Renal cortical epithelial cell (primary cell): Measurements from ENCODE around the gene PSTK. TPM values are rescaled to one million over a fixed set of nuclear protein-coding genes. Genes with fewer than 3 reads are reported as not detected.
A peak's percentile ranks its signal among the peaks of the same experiment; 100 is the strongest.

Source experiments
- DNase-seq: peaks from one replicate; pipeline ENCODE4 v3.0.0-alpha.2; 2011; ENCODE audit warnings: low read depth
- total RNA-seq: library from RNA; depleted of rRNA; stranded (reverse); fragments of >200 nt; gene quantifications from 2 replicates; pipeline ENCODE4 v1.2.3, GENCODE V29; 2014

PSTK gene
- total RNA-seq, 1 donor from 2014 or later, result 6.4 TPM

DNA sequence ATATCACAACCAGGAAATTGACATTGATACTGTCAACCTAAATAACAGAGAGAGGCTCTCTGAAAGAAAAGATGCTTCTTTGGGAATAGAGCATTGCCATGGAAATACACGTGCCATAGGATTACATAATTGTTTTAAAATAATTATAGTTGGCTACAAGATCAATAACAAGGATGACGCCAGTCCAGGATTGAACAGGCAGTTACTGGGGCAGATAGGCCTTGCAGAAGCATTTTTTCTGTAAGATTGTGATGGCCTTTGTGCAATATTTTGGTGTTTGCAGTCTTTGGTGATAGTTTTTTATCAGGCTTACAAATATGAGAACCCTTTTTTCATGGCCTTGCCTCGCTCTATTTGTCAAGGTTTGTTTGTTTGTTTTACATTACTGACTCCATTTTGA, 39.1 kb downstream of the PSTK start:
- DNase-seq, result no peak

DNA sequence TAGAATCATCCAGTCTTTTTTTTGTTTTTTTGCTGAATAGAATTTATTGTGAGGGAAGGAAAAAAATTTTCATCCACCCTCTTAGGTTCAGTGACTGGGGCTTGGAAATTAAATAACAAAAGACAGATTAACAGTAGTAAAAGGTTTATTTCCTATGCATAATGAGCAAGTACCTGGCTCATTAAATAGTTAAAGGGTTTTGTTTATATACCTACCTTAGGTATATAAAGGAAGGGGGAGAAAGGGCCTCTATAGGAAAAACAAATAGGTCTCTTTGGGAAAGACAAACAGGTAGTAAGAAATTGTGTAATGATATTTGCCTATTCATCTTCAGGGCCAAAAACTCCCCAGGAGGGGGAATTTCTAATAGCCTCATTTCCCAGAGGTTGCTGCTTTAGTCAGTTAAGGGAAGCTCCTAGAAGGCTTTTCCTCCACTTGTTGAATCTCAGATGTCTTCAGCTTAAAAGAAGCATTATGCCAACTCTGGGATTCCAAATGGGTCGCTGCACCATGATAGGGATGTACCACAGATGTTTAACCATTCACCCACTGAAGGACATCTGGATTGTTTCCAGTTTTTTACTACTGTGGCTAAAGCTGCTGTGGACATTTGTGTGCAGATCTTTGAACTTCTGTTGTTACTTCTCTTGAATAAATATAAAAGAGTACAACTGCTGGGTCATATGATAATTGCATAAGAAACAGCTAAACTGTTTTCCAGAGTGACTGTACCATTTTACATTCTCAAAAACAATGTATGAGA, 39.9 kb downstream of the PSTK start:
- DNase-seq, result peak; percentile 49

DNA sequence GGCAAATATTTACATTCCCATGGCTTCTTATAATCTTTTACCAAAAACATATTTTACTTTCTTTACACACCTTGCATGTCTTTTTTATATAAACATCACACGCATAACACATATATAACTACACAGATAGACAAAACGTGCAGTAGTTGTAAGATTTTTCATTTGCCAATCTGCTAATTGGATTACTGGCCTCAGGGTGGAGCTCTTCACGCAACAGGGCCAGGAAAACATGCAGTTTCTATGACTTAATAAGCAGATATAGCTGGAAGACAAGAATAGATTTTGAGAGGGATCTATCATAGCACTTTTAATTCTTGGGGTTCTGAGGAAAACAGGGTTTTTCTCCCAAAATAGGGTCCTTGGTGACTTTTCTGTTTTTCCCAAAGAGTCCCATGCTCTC, 41.3 kb downstream of the PSTK start:
- DNase-seq, result peak; percentile 23

DNA sequence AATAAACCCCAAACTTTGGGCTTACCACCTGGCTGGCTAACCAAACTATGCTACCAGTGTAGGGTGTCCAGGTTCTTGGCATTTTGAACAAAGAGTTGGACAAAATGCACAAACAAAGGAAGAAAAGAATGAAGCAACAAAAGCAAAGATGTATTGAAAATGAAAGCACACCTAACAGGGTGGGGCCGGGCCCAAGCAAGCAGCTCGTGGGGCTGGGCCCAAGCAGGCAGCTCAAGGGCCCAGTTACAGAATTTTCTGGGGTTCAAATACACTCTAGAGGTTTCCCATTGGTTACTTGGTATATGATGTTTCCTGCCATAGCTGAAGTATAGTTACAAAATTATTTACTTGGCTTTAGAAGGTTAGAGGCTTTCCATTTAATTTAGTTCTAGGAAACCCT, 44.3 kb downstream of the PSTK start:
- no peak for DNase-seq

DNA sequence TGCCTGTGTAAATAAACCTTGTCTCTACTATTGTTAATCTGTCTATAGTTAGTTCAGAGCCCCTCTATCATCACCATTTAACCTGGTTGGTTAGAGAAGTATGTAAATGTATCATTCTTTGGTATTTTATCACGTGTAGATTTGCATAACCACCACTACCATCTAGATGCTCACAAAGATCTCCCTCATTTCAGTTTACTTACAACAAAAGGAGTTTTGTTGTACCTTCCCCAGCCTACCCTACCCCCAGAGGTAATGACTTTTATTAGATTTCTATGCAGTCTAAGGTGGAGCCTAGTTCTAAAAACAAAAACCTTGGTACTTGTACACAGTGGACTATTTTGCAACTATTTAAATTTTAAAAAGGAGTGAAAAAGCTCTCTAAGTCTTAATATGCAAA, 46.1 kb downstream of the PSTK start:
- DNase-seq, result no peak

DNA sequence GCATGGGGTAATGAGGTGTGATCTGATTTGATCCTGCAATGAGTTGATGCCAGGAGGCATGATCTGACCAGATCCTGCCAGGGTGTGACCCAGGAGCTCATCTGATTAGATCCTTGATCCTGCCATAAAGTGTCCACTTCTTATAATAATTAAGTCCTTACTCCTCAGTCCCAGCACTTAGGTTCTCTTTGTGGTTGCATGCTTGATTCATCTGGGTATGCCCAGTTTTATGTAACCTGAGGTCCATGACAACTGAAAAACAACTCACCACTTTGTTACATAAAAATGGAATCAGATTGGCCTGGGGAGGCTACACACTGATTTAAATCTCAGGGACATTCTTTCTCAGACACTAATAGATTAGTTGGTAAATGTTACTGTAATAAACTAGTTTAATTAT, 47.7 kb downstream of the PSTK start:
- DNase-seq, result peak; percentile 96

DNA sequence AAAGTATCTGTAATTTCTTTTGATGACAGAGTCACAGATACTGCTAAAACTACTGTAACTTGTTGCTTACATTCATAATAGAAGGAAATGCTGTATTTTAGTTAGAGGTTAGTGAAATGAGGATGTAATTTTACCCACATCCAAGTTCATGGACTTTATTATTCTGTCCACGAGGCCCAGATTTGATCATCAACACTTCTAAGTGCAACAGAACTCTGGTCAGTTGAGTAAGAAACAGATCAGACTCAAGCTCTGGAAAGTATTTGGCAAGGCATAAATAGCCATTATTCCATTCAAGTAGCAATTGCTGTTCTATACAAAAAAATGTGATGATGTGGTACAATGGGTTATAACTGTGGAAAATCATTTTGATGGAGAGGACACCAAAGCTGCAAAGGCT, 50.9 kb downstream of the PSTK start:
- peak; percentile 37 for DNase-seq

DNA sequence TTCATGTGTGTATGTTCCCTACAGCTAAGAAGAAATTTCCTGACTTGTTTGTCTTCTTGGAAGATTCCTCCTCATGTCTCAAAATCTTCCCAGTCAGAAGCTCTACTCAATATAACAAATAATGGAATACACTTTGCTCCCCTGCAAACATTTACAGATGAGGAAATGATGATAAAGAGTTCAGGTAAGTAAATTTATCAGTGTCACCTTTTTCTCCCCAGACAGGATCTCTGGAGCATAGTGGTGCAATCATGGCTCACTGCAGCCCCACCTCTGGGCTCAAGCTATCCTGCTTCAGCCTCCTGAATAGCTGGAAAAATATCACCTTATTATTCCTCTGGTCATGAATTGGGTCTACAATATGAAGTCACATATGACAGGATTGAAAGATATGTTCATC, 54.1 kb downstream of the PSTK start:
- no peak for DNase-seq

DNA sequence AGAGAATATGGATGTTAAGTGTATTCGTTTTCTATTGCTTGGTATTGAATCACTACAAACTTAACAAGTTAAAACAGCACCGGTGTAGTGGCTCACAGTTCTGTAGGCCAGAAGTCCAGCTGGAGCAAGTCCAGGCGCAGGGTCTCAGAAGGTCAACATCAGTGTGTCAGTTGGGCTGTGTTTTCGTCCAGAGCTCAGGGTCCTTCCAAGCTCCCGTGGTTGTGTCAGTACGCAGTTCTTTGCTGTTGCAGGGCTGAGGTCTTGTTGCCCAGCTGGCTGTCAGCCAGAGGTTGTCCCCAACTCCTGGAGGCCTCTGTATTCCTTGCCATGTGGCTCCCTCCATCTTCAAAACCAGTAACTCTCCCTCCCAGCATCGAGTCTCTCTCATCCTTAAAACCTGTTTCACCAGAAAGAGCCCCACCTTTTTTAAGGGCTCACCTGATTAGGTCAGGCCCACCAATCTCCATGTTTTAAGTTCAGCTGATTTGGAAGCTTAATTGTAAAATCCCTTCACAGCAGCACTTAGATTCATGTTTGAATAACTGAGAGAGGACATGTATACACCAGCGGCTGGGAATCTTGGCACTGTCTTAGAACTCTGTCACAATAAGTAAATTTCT, 55.4 kb downstream of the PSTK start:
- DNase-seq, result no peak

DNA sequence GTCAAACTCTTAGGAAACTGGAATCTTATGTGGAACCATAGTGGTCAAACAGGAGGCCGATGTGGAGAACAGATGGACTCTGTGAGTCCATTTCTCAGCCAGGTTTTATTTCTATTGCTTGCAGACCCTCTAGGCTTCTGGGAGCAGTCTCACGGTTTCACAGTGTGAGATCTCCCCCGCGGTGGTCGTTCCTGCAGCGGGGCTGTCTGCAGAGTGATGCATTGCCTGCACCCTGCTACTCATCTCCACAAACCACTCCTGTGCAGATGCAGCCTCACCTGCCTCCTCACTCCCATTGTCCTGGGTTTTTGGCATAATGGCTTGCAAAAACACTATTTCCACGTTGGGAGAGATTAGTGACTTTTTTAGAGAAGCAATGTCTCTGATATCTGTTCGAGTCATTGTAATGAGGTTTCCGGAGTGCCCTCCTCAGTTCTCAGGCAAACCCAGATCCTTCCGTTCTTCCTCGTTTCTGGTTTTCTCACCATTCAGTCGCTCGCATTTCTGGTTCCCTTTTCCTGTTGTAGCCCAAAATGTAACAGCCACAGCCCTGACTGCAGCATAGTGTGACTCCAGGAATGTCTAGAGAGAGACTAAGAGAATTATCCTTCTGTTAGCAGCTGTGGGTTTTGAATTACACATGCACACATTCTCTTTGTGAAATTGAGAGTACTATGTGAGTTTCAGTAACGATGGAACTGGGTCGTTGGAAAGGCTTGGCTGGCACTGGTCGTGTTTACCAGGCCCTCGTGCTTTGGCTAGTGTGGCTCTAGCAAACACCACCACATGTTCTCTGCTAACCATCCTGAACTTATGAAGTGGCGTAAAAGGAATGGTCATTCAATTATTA, 58.8 kb downstream of the PSTK start:
- DNase-seq, result peak; percentile 81

DNA sequence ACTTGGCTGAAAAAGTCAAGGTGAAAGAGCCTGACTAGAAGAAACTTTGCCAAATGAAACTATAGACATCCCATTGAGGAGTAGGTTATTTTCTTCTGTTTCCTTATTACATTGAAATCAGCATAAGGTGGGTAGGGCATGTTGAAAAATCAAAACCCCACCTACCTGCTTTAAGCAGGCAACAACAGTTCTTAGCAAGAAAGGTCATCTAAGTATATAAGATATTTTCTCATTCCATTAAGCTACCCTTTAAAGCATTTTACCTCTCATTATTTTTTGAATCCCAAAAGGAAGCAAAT, 59.4 kb downstream of the PSTK start:
- no peak for DNase-seq

Other genes with a start within 250 kb of the PSTK start
- 0.69 and 1.2 TPM in 2 replicates for gene CUZD1, start 134.5 kb upstream of the PSTK start, total RNA-seq
- 5.3 and 6.3 TPM in 2 replicates for gene FAM24B, start 100.8 kb upstream of the PSTK start, total RNA-seq
- gene FAM24A, start 69.8 kb upstream of the PSTK start, total RNA-seq, result not detected in 2 replicates
- 8.9 and 11.0 TPM in 2 replicates for gene C10orf88, start 26.2 kb upstream of the PSTK start, total RNA-seq
- 3.3 and 5.3 TPM in 2 replicates for gene IKZF5, start 28.4 kb downstream of the PSTK start, total RNA-seq
- gene ACADSB, start 28.6 kb downstream of the PSTK start, total RNA-seq, result 4.2 and 11.0 TPM in 2 replicates
- gene HMX3, start 155.6 kb downstream of the PSTK start, total RNA-seq, result not detected in 2 replicates
- gene HMX2, start 167.7 kb downstream of the PSTK start, total RNA-seq, result not detected in 2 replicates
- gene BUB3, start 174.0 kb downstream of the PSTK start, total RNA-seq, result 113 and 166 TPM in 2 replicates